ENCODE results near the gene TGM4.
"Not testable (repeated sequence)": the region's sequence is repeated elsewhere in the genome, so short reads cannot be mapped to it uniquely, and the experiment has no call there.

Gene TGM4

DNA sequence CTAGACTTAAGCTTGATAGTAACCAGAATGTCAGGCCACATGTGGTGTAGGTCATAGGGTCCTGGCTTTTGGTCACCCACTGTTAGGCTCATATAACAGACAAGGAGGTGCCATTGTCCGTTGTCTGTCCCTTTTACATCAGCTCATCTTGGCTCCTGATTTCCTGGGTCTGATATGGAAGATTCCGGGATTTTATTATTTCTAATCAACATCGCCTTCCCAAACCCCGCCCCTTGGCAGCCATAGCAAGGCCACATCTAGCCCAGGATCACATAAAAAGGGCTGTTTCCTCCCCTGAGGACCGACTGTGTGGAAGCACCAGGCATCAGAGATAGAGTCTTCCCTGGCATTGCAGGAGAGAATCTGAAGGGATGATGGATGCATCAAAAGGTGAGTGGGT, at the start of gene TGM4:
TGM4 (plus strand) TSS at position 301 of the 400 bp plus-strand sequence; CDS start at position 372, 71 bp downstream.
- DNase-seq = no peak

DNA sequence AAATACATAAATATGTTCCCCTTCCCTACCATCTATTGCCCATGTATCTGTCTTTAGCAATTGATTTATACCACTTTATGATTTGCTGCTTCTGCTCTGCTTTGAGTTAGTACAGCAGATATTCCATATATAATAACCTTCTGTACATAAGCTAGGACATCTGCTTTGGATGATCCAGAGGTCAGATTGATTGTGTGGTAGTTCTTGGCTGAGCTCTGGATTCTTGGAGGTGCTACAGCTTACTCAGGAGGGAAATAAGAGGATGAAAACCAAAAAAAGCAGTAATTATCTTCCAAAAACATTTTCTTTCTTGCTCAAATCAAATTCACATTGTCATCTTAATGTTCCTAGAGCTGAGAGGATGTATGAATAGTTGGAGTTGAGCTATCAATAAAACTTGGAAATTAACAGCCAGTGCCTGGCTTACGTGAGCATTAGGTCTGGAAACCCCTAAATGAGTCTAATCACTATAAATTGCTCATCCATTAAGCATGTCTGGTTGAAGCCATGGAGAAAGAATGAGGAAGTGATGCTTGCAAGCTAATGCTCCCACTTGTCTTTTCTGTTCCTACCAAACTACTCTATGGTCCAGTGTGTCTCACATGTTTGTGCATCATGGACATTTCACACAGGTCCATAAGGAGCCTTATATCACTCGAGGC, 49.0 kb upstream of the TGM4 start:
- peak; percentile 92 for DNase-seq

- no peak for DNase-seq
These were observed 47.2 kb upstream of the TGM4 start for GRCh38 chr3:44827196-44827595.

GRCh38 chr3:44831232-44831631, 43.2 kb upstream of the TGM4 start:
- DNase-seq = no peak

DNA sequence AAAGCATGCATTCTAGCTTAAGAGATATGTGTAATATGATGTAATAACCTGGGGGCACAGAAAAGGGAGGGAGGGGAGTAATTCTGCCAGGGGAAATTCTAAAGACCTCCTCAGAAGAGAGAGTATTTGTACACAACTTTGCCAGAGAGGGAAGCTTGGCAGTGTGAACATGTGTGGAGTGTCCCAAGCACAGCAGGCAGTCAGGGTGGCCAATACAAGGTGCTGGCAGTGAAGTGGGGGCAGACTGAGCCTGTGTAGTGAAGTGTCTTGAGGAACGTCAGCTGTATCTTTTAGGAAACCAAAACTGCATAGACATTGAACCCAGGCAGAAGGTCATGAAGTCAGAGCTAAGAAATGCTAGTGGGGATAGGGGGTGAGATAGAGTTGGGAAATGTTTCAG, 42.4 kb upstream of the TGM4 start:
- DNase-seq = no peak

GRCh38 chr3:44832965-44833364, 41.4 kb upstream of the TGM4 start:
- DNase-seq = no peak

DNA sequence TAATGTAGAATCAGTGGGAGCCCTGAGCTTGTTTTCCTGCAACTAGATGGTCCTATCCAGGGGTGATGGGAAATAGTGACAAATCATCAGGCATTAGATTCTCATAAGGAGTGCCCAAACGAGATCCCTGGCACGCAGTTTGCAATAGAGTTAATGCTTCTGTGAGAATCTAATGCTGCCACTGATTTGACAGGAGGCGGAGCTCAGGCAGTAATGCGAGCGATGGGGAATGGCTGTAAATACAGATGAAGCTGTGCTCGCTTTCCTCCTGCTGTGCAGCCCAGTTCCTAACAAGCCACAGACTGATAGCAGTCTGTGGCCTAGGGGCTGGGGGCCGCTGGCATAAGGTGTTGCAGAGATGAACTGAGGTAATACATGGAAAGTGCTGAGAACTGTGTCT, 41.0 kb upstream of the TGM4 start:
- no peak for DNase-seq

- DNase-seq = no peak
These were observed 38.7 kb upstream of the TGM4 start for GRCh38 chr3:44835684-44836083.

GRCh38 chr3:44842376-44842775, 32.0 kb upstream of the TGM4 start:
- no peak for DNase-seq

DNA sequence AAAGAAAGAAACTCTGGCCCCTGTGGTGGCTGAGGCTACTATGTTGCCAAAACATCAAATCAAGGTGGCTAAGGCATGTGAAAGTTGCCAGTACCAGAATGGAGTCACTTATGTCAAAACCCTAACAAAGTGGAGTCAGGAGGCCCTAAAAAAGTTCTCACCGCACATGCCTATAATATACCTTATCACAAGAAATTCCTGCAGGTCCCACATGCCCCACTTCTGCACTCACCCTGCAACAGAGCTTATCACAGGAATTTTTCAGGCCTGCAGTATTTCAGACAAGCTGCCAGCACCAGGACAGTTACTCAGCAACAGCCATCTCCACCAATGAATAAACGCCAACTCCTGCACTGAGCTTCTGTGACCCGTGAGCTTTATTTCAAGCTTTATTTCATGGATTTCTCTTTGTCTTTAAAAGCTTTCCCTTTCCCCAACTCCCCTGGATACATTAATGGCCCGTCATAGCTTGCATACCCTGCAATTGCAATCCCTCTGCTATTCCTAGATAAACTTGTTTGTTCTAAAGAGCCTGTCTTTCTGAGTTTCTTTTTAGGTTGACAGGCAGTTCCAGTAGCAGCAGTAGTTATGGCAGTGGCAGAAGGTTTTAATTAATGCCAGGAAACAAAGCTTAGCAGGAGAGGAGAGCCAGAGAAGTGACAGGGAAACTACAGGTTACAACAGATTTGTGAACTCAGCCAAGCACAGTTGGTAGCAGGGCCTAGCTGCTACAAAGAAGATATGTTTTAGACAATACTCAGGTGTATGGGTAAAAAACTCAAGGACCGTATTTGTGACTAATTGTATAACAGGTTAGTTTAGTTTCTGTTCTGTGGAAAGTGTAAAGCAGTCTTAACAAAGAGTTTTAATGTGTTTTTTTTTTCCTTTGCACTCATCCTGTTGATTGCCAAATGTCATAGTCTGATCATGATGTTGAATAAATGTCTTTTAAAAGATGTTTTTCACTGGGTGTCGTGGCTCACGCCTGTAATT, 28.6 kb upstream of the TGM4 start:
- DNase-seq = peak; percentile 8

DNA sequence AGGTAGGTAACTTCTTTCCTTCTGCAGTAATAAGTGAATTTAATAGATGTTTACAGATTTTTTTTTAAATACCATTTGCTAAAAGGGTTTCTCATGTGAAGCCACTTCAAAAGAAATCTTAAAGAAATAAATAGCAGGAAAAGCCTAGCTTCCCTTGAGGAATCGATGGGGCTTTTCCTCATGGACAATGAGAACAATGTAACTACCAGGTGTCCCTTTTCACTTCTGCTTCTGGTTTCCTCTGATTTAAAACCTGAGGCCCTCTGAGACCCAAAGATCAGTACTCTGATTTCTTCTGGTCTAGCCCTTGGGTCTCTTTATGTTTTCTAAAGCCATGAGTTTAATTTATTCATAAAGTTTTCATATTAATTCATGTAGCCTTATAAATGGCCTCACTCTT, 25.8 kb upstream of the TGM4 start:
- no peak for DNase-seq

- DNase-seq = not testable (repeated sequence)
These were observed 17.7 kb upstream of the TGM4 start for GRCh38 chr3:44856663-44857062.

- no peak for DNase-seq
These were observed 14.3 kb upstream of the TGM4 start for GRCh38 chr3:44860117-44860516.

DNA sequence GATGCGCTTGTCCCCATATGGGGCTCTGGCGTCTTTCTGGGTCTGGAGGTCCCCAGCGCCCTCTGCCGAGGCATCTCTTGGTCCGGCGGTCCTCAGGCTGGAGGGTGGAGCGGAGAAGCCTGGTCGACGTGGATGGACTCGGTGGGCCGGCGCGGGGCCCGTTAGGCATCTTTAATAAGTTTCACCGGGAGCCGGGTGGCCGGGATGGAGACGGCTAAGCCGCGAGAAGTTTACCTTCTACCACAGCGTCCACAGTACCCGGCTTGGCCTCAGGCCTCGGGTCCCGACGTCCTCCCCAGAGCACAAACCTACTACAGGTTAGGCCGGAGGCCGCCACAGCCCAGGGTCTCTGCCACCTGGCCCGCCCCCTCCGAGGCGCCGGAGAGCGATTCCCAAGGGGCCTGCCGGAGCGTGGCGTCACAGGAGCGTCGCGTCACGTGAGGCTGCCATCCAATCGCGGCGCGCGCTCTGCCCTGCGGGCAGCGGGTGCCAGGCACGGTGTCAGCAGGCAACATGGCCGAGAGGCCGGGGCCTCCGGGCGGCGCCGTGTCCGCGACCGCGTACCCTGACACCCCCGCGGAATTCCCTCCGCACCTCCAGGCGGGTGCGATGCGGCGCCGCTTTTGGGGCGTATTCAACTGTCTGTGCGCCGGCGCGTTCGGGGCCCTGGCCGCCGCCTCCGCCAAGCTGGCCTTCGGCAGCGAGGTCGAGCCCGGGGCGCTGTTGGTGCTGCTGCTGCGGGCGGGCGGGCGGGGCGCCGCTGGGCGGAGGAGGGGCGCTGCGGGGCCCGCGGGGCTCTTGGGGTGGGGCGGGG, 12.8 kb upstream of the TGM4 start, which contains the start of gene TMEM42:
TMEM42 (plus strand) TSS at position 501 of the 814 bp plus-strand sequence; CDS start at position 514, 13 bp downstream.
- DNase-seq = peak; percentile 62

GRCh38 chr3:44862226-44862637, 12.2 kb upstream of the TGM4 start:
- no peak for DNase-seq

DNA sequence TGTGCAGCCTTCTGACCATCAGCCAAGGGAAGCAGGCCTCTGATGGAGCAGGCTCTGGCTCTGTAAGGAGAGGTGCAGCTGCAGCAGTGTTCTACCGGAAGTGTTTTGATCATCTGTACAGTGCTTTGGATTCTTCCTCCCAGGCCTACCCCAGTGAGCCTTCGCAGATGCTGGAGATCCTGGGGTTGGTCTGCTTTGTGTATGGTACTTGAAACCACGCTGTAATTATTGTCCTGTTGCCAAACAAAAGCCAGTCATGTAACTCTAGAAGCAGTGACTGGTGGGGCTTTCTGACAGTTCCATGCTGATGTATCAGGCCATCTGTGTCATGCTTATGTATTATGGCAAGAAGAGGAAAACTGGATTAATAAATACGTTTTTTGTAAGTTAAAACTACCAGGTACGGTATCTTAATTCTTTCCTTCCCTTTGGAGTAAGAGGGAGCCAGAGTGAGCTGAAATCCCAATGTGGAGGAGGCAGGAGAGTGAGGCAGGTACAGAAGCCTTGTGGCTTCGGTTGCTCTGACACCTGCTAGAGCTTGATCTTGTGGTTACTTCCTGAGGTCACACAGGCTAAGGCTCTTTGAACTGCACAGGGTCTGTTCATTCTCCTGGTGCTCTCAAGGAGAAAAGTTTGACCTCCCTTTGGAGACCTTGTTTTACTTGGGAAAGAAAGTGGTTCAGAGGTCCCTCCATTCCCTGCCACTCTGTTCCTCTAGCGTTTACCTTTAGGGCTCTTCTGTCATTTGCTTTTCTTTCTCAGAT, 9.0 kb upstream of the TGM4 start:
- no peak for DNase-seq

DNA sequence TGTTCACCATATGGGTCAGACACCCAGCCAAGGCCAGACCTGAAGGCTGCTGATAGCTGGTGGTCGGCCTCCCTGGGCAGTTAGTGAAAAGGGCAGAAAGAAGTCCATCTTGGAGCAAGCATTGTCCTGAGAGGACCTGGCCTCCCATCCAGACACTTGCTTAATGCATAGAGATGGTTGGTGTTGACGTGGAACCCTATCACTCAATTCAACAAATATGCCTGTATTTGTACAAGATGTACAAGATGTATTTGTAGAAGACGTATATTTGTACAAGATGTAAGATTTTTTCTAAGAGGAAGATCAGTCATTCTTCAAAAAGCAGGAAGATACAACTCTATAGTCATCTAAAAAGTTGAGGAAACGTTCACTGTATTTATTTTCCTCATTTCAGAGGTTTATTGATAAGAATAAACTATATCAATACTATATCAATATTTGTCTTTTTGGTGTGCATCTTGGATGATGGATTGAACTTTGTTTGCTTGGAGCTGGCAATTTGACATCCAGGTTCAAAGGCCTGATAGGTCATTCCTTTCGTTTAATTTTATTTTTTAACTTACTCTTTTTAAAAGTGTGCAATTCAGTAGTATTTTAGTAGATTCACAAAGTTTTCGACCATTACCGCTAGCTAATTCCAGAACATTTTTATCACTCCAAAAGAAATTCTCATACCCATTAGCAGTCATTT, 6.8 kb upstream of the TGM4 start:
- no peak for DNase-seq

DNA sequence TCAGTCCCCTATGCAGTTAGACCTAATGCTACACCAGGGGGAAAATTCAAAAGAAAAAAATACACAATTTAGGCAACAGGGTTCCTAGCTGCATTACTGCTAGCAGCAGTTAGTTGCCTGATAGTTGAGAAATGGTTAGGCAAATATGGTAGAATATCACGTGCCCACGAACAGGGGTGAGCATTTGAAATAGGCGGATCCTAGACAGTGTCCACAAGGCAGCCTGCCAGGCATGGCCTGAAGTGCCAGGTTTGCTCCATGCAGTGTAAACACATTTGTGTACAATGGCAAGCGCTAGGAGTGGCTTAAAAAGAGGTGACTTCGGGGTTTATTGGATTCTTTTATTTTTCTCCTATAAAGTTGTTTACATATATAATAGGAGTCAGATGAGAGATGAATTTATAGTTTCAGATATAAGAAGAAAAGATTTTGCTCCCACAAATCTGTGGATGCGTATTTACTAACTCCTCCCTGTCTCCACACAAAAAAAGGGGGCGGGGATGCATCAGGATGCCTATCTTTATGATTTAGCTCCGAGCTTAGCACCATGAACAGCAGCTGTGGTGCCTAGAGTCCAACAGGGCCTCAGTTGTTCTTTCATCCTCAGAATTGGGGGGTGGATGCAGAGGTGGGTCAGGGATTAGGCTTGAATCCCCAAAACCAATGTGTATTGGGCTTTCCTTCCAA, 3.9 kb upstream of the TGM4 start:
- DNase-seq = no peak

DNA sequence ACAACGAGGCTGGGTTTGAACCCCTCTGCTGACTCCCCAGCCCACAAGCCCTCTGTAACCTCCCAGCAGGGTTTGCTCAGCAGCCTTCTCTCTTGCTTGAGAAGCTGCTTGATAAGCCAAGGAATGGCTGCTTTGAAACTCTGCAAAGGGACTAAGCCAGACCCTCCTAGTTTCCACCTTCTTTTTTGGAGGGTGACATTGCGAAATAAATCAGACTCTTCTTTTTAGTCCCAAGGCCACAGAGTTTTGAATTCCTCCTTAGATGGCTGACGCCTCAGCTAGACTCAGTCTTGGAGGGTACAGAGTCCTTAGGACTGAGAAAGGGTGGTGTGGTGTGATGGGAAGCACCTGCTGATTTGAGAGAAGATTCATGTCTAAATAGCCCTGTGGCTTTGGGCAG, 1.2 kb downstream of the TGM4 start:
- DNase-seq = no peak

DNA sequence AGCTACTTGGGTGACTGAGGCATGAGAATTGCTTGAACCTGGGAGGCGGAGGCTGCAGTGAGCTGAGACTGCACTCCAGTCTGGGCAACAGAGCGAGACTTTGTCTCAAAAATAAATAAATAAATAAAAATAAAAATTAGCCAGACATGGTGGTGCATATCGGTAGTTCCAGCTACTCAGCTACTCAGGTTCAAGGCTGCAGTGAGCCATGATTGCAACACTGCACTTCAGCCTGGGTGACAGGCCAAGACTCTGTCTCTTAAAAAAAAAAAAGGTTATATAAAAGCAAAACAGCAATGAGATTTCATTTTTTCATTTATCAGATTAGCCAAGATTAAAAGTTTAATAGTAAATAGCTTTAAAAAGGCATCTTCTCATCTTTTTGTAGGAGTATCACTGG, 2.9 kb downstream of the TGM4 start:
- DNase-seq = no peak

GRCh38 chr3:44880284-44880683, 5.9 kb downstream of the TGM4 start:
- no peak for DNase-seq
